GM19372 (cell line): Measurements from ENCODE around the gene ACAD10.

Experiments
- ATAC-seq: cut with Tn5 transposase; IDR thresholded peaks from one replicate; pipeline ENCODE4 v1.9.1; 2021; ENCODE audit warnings: mild to moderate bottlenecking, low read depth, moderate library complexity; ENCODE audit not compliant: unreplicated experiment

The ACAD10 gene

GRCh38 chr12:111773801-111774551 is 88.1 kb downstream of the ACAD10 start:
- ATAC-seq = no peak

GRCh38 chr12:111775205-111776193 is 89.6 kb downstream of the ACAD10 start:
- peak; percentile 65 for ATAC-seq

- ATAC-seq = no peak
These were observed 91.0 kb downstream of the ACAD10 start for GRCh38 chr12:111776836-111777344.

- no peak for ATAC-seq
These were observed 91.6 kb downstream of the ACAD10 start for GRCh38 chr12:111777345-111778045.

- no peak for ATAC-seq
These were observed 94.3 kb downstream of the ACAD10 start for GRCh38 chr12:111780166-111780565.

- no peak for ATAC-seq
These were observed 94.8 kb downstream of the ACAD10 start for GRCh38 chr12:111780615-111781014.

- ATAC-seq = no peak
These were observed 95.3 kb downstream of the ACAD10 start for GRCh38 chr12:111781085-111781658.

- no peak for ATAC-seq
These were observed 97.2 kb downstream of the ACAD10 start for GRCh38 chr12:111783046-111783445.

- no peak for ATAC-seq
These were observed 99.1 kb downstream of the ACAD10 start for GRCh38 chr12:111784953-111785352.

- ATAC-seq = no peak
These were observed 99.8 kb downstream of the ACAD10 start for GRCh38 chr12:111785651-111786050.

- no peak for ATAC-seq
These were observed 102.4 kb downstream of the ACAD10 start for GRCh38 chr12:111788178-111788654.

- ATAC-seq = no peak
These were observed 103.9 kb downstream of the ACAD10 start for GRCh38 chr12:111789779-111790178.

- no peak for ATAC-seq
These were observed 105.7 kb downstream of the ACAD10 start for GRCh38 chr12:111791507-111791906.

- ATAC-seq = no peak
These were observed 106.5 kb downstream of the ACAD10 start for GRCh38 chr12:111792155-111792855.

GRCh38 chr12:111792856-111793235 is 107.0 kb downstream of the ACAD10 start:
- ATAC-seq = no peak

- no peak for ATAC-seq
These were observed 112.3 kb downstream of the ACAD10 start for GRCh38 chr12:111798182-111798581.

GRCh38 chr12:111799758-111800157 is 113.9 kb downstream of the ACAD10 start:
- no peak for ATAC-seq

GRCh38 chr12:111803038-111803626 is 117.3 kb downstream of the ACAD10 start:
- ATAC-seq = no peak

- no peak for ATAC-seq
These were observed 118.0 kb downstream of the ACAD10 start for GRCh38 chr12:111803851-111804250.
